Chondrocyte (in vitro differentiated cells): ENCODE results near the gene SYNPR. TPM values are rescaled to one million over a fixed set of nuclear protein-coding genes. Genes with fewer than 3 reads are reported as not detected.
"Not testable (repeated sequence)": the region's sequence is repeated elsewhere in the genome, so short reads cannot be mapped to it uniquely, and the experiment has no call there.

ENCODE experiments used
- DNase-seq: peaks from one replicate; pipeline ENCODE4 v3.0.0; 2021; ENCODE audit warnings: mixed read lengths, low spot score
- H3K27ac Mint-ChIP-seq: one replicate; pipeline ENCODE4 v1.8.0; 2021; ENCODE audit warnings: mild to moderate bottlenecking, moderate library complexity, mixed read lengths; ENCODE audit not compliant: unreplicated experiment
- H3K27me3 Mint-ChIP-seq: 2 replicates; pipeline ENCODE4 v1.8.0; 2021; ENCODE audit warnings: low read depth, mixed read lengths
- H3K36me3 Mint-ChIP-seq: 2 replicates; pipeline ENCODE4 v1.8.0; 2021; ENCODE audit warnings: low read depth, mixed read lengths
- H3K4me1 Mint-ChIP-seq: 2 replicates; pipeline ENCODE4 v1.8.0; 2021; ENCODE audit warnings: low read depth, mild to moderate bottlenecking, mixed read lengths
- H3K4me3 Mint-ChIP-seq: one replicate; pipeline ENCODE4 v1.8.0; 2021; ENCODE audit warnings: mild to moderate bottlenecking, moderate library complexity, mixed read lengths; ENCODE audit not compliant: unreplicated experiment
- H3K9me3 Mint-ChIP-seq: 2 replicates; pipeline ENCODE4 v1.8.0; 2021; ENCODE audit warnings: low read depth, mixed read lengths
- total RNA-seq: library from RNA; stranded (reverse); gene quantifications from 3 replicates; pipeline ENCODE4 v1.2.1, GENCODE V29; 2021
- TF ChIP-seq, protein P1 (sequence below): fragments of 200-600 bp; sonication (generic); IDR thresholded peaks from 2 replicates; pipeline ENCODE4 v1.5.0; 2021; ENCODE audit warnings: antibody characterized with exemption, mild to moderate bottlenecking, moderate library complexity

SYNPR gene
- total RNA-seq, 1 donor from 2014 or later, result not detected

DNA sequence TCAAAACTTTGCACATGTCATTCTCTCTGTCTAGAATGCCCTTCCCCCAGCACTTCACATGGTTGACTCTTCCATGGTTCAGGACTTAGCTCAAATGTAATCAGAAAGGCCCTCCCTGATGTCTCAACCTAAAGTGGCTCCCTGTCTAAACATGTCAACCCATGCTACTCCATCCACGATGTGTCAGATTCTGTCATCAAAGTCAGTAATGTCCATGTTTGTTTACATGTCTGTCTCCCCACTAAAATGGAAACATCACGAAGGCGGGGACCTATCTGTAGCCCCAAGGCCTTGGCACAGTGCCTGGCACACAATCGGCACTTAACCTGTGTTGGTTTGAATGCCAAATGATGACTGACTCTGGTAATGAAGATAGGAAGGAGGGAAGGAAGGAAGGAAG lies 353.6 kb downstream of the SYNPR start:
- H3K9me3 Mint-ChIP-seq, result peaks cover 5% of the 10 kb centered on the region

DNA sequence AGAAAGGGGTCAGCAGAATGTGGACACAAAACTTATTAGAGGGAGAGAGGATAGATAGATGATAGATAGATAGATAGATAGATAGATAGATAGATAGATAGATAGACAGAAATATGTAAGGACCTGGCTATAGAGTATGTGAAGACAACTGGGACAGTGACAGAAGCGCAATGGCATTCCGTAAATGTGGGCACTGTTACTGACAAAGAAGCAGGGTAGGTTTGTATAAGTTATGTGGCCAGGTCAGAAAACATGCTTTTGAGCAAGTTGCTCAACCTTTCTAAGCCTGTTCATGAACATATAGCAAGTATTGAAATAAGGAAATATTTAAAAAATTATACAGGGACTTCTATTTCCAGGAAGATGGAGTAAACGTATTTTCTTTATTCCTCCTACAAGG lies 357.1 kb downstream of the SYNPR start:
- H3K4me1 Mint-ChIP-seq, result no peaks in the 10 kb centered on the region
- no peak for DNase-seq
- H3K27me3 Mint-ChIP-seq, result peaks cover 22% of the 10 kb centered on the region
- peaks cover 11% of the 10 kb centered on the region for H3K9me3 Mint-ChIP-seq
- H3K27ac Mint-ChIP-seq, result no peak overlapping the region
- no peak overlapping the region for H3K4me3 Mint-ChIP-seq
- TF ChIP-seq, protein P1, sequence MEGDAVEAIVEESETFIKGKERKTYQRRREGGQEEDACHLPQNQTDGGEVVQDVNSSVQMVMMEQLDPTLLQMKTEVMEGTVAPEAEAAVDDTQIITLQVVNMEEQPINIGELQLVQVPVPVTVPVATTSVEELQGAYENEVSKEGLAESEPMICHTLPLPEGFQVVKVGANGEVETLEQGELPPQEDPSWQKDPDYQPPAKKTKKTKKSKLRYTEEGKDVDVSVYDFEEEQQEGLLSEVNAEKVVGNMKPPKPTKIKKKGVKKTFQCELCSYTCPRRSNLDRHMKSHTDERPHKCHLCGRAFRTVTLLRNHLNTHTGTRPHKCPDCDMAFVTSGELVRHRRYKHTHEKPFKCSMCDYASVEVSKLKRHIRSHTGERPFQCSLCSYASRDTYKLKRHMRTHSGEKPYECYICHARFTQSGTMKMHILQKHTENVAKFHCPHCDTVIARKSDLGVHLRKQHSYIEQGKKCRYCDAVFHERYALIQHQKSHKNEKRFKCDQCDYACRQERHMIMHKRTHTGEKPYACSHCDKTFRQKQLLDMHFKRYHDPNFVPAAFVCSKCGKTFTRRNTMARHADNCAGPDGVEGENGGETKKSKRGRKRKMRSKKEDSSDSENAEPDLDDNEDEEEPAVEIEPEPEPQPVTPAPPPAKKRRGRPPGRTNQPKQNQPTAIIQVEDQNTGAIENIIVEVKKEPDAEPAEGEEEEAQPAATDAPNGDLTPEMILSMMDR, result no peak
- H3K36me3 Mint-ChIP-seq, result no peaks in the 10 kb centered on the region

More for the DNA sequence above, 353.6 kb downstream of the SYNPR start:
- DNase-seq, result no peak
- no peaks in the 10 kb centered on the region for H3K4me1 Mint-ChIP-seq
- TF ChIP-seq, protein P1, result no peak
- peaks cover 22% of the 10 kb centered on the region for H3K27me3 Mint-ChIP-seq
- H3K36me3 Mint-ChIP-seq, result no peaks in the 10 kb centered on the region
- H3K27ac Mint-ChIP-seq, result no peak overlapping the region
- H3K4me3 Mint-ChIP-seq, result no peak overlapping the region

DNA sequence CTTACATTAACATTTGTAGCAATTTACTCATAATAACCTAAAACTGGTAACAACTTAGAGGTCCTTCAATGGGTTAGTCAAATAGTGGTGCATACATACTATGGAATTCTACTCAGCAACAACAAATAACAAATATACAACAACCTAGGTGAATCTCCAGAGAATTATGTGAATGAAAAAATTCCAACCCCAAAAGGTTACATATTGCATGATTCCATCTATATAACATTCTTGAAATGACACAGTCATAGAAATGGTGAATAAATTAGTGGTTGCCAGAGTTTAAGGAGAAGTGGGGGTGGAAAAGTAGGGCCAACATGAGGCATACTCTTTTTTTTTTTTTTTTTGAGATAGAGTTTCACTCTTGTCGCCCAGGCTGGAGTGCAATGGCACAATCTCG lies 361.7 kb downstream of the SYNPR start:
- Mint-ChIP-seq H3K4me3 (no peak overlapping the region), H3K9me3 (peaks cover 15% of the 10 kb centered on the region), H3K4me1 (no peaks in the 10 kb centered on the region), H3K27ac (no peak overlapping the region), H3K27me3 (peaks cover 24% of the 10 kb centered on the region), H3K36me3 (no peaks in the 10 kb centered on the region)
- TF ChIP-seq, protein P1, result no peak
- no peak for DNase-seq

DNA sequence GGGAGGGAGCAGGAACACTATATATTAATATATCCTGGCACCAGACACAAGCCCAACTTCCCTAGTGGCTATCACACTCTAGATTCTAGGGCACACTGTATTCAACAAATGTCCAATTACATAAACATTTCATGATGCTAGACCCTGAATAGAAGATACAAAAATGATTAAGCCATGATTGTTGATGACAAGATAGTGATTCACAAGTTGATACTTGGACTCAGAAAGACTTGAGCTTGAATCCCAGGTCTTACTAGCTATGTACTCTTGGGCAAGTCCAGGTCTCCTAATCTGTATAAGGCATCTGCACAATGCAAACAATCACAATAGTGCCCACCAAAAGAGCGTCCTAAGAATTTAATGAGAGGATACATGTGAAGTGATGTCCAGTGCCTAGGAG lies 364.4 kb downstream of the SYNPR start:
- DNase-seq, result no peak
- peaks cover 30% of the 10 kb centered on the region for H3K27me3 Mint-ChIP-seq
- H3K36me3 Mint-ChIP-seq, result no peaks in the 10 kb centered on the region
- peaks cover 6% of the 10 kb centered on the region for H3K4me1 Mint-ChIP-seq
- no peak overlapping the region for H3K27ac Mint-ChIP-seq
- peaks cover 14% of the 10 kb centered on the region for H3K9me3 Mint-ChIP-seq
- TF ChIP-seq, protein P1, result no peak
- no peak overlapping the region for H3K4me3 Mint-ChIP-seq

DNA sequence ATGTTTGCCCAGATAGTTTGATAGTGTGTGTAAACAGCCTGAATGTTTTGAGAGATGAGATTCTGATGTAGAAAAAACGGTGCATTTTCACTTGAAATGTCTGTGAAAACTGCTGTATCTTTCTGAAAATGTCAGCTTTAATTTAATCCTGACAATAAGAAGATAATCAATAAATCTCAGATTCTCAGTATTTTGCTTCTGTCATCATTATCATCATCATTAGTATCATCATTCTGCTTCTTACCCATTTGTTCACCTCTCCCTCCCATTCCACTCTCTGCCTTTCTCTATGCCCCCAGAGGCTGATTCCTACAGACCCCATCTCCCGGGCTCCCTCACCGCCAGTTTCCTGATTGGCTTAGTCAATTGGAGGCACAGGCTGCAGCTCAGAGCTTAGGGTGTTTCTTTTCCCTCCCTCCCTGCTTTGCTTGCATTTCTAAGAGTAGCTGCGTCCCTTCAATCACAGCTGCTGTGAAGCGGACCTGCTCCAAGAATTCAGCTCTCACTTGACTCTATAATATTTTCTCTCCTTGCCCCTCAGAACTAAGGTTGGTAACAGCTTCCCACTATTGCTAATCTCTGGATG lies 366.2 kb downstream of the SYNPR start:
- Mint-ChIP-seq H3K4me3 (no peak overlapping the region), H3K4me1 (peaks cover 6% of the 10 kb centered on the region), H3K27ac (no peak overlapping the region), H3K27me3 (peaks cover 32% of the 10 kb centered on the region), H3K36me3 (no peaks in the 10 kb centered on the region), H3K9me3 (peaks cover 17% of the 10 kb centered on the region)
- TF ChIP-seq, protein P1, result no peak
- no peak for DNase-seq

DNA sequence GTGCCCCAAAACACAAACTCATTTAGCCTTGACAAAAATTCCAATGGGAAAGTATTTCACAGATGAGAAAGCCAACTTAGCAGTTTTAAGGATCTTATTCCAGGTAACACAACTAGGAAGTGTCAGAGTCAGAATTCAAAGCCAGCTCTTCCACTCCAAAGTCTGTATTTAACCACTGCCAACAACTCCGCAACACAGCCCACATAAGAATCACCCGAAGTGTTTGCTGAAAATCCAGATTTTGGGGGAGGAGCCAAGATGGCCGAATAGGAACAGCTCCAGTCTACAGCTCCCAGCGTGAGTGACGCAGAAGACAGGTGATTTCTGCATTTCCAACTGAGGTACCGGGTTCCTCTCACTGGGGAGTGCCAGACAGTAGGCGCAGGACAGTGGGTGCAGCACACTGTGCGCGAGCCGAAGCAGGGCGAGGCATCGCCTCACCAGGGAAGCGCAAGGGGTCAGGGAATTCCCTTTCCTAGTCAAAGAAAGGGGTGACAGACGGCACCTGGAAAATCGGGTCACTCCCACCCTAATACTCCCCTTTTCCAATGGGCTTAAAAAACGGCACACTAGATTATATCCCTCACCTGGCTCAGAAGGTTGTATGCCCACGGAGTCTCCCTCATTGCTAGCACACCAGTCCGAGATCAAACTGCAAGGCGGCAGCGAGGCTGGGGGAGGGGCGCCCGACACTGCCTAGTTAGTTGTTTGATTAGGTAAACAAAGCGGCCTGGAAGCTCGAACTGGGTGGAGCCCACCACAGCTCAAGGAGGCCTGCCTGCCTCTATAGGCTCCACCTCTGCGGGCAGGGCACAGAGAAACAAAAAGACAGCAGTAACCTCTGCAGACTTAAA lies 367.0 kb downstream of the SYNPR start:
- H3K27ac Mint-ChIP-seq, DNase-seq, H3K36me3 Mint-ChIP-seq, H3K4me1 Mint-ChIP-seq, H3K4me3 Mint-ChIP-seq: not testable (repeated sequence)
- Mint-ChIP-seq H3K9me3 (peaks cover 17% of the 10 kb centered on the region), H3K27me3 (peaks cover 32% of the 10 kb centered on the region)
